HAP-1 (cell line): ENCODE measurements around the gene NOS1AP.
A peak's percentile ranks its signal among the peaks of the same experiment; 100 is the strongest.

Experiments
- DNase-seq, 2 experiments: peaks; one replicate each; pipeline ENCODE4 v3.0.0-alpha.2; 2016 to 2020; ENCODE audit warnings: low spot score in 2 of 2
- H3K27me3 ChIP-seq: fragments of 250-450 bp; sonication (Bioruptor Pico); 2 replicates; pipeline ENCODE4 v1.5.1; 2020; ENCODE audit warnings: low read depth, mild to moderate bottlenecking, moderate library complexity
- H3K36me3 ChIP-seq: fragments of 250-450 bp; sonication (Bioruptor Pico); replicated peaks from 2 replicates; pipeline ENCODE4 v1.5.1; 2020; ENCODE audit warnings: mild to moderate bottlenecking
- H3K4me1 ChIP-seq: fragments of 250-450 bp; sonication (Bioruptor Pico); 2 replicates; pipeline ENCODE4 v1.5.1; 2020; ENCODE audit warnings: mild to moderate bottlenecking
- H3K4me3 ChIP-seq: fragments of 250-450 bp; sonication (Bioruptor Pico); 2 replicates; pipeline ENCODE4 v1.5.1; 2020; ENCODE audit warnings: mild to moderate bottlenecking, moderate library complexity
- H3K9me3 ChIP-seq: fragments of 250-450 bp; sonication (Bioruptor Pico); 2 replicates; pipeline ENCODE4 v1.5.1; 2020; ENCODE audit warnings: mild to moderate bottlenecking, moderate library complexity
- in situ Hi-C: fragments of 300-500 bp; cut with MboI; formaldehyde crosslinking; loops from 3 replicates; pipeline ENCODE4 v1.14.3; 2020; ENCODE audit warnings: low sequenced_read_pairs, inconsistent platforms, mixed read lengths

Gene NOS1AP

DNA sequence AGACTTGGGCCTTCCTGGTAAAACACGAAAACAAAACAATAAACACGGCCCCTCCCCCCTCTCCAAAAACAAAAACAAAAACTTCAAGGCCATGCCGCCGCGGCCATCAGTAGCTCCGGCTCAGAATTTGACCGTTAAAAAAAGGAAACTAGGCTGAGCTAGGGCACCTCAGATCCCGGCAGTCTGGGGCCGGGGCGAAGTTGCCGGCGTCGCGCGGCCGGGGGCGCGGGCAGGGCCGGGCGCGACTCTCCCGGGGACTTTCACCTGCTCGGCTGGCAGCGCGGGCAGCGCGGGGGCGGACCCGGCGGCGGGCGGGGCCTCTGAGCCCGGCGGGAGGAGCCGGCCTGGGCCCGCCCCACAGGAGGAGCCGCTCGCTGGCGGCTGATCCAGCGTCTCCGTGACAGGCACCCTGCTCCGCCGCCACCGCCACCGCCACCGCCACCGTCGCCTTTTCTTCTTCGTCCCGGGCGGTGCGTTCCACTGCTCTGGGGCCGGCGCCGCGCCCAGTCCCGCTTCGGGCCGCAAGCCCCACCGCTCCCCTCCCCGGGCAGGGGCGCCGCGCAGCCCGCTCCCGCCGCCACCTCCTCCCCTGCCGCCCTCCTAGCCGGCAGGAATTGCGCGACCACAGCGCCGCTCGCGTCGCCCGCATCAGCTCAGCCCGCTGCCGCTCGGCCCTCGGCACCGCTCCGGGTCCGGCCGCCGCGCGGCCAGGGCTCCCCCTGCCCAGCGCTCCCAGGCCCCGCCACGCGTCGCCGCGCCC lies at the start of gene NOS1AP:
TSS of gene NOS1AP (plus strand) at position 358 of the 760 bp plus-strand sequence. CDS start 487 bp downstream, outside the sequence.
- Histone ChIP-seq H3K36me3 (no peaks in the 10 kb centered on the region), H3K9me3 (no peaks in the 10 kb centered on the region), H3K27me3 (no peaks in the 10 kb centered on the region), H3K4me3 (peak within 1 kb of the TSS; percentile 56), H3K4me1 (peaks cover 4% of the 10 kb centered on the region)
- peak; percentile 68 to 83 for DNase-seq
- in situ Hi-C loops, result no loop called here

DNA sequence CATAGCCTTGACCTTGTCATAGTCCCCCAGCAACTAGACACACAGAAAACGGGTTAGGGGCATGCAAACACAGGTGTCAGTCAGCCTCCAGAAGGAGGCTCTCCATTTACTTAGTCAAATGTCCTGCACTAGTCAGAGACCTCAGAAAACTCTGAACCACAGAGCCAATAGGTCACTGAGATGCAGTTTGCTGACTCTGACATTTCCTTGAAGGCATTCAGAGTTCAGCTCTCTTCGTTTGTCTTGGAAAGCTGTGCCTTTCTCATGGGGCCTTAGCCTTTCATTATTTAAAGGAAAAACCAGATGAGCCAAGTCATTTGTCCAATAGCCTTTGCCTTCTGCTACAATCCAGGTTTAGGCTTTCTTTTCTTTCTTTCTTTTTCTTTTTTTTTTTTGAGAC lies 49.3 kb upstream of the NOS1AP start:
- H3K4me3 ChIP-seq, result no peak overlapping the region
- in situ Hi-C loops, result no loop called here
- no peaks in the 10 kb centered on the region for H3K36me3 ChIP-seq
- DNase-seq, result no peak
- no peaks in the 10 kb centered on the region for H3K27me3 ChIP-seq
- peaks cover 3% of the 10 kb centered on the region for H3K4me1 ChIP-seq
- H3K9me3 ChIP-seq, result no peaks in the 10 kb centered on the region

DNA sequence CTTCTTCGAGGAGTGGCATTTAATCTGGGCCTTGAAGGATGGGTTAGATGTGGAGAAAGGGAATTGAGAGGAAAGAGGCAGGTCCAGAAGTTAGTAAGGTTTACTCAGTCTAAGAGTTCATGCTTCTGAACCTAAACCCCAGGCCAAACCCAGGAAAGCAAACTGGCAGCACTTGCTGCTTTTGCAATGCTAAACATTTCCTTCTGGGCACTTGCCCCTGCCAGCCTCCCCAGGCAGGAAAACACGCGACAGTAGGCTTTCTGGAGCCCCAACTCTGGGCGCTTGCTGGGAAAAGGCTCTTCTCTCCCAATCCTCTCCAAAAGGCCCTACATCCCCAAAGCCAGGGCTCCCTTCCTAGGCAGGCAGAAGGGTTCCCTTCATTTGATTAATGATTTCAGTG lies 48.4 kb upstream of the NOS1AP start:
- Histone ChIP-seq H3K27me3 (no peaks in the 10 kb centered on the region), H3K4me1 (peaks cover 3% of the 10 kb centered on the region; the same call in 1 of the 2 replicates), H3K36me3 (no peaks in the 10 kb centered on the region), H3K4me3 (no peak overlapping the region), H3K9me3 (no peaks in the 10 kb centered on the region)
- DNase-seq, result no peak
- in situ Hi-C loops, result no loop called here

DNA sequence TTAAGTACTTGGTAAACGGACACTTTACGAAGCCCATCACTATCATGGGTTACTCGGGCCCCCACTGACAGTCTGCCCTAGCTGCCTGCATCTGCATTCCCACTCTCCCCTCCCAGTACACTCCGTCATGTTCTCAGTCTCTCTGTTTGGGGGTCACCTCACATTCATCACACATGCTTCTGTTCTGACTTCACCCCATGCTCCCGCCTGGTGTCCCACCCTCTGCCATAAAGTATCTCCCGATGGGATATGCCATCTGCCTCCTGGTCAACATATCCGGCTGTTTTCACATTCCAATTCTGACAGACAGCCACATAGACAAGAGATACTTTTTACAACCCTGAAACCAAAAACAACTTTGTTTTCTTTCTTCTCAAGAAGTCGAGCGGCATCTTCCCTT lies 46.9 kb upstream of the NOS1AP start:
- Histone ChIP-seq H3K27me3 (peaks cover 7% of the 10 kb centered on the region; the same call in 1 of the 2 replicates), H3K4me1 (peaks cover 3% of the 10 kb centered on the region; the same call in 1 of the 2 replicates), H3K4me3 (no peak overlapping the region), H3K36me3 (no peaks in the 10 kb centered on the region), H3K9me3 (no peaks in the 10 kb centered on the region)
- in situ Hi-C loops, result no loop called here
- DNase-seq, result no peak

DNA sequence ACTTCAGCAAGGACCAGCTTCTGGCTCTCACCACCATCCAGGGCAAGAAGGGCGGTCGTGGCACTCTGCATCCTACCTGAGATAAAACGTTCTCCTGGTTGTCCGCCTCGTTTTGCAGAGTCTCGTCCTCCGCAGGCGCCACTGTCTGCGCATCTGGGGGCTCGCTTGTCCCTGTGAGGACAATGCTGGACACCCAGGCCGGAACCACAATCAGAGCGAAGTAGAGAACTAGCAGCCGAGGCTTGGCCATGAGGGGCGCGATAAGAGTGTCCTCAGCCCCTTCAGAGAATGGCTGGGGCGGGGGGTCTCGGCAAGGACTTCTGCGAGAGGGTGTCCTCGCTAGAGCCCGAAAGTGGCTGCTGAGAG lies 46.3 kb upstream of the NOS1AP start:
- Histone ChIP-seq H3K4me3 (peak overlapping the region; percentile 49), H3K27me3 (peaks cover 7% of the 10 kb centered on the region), H3K36me3 (no peaks in the 10 kb centered on the region), H3K9me3 (no peaks in the 10 kb centered on the region), H3K4me1 (peaks cover 3% of the 10 kb centered on the region; the same call in 1 of the 2 replicates)
- in situ Hi-C loops, result no loop called here
- no peak for DNase-seq

DNA sequence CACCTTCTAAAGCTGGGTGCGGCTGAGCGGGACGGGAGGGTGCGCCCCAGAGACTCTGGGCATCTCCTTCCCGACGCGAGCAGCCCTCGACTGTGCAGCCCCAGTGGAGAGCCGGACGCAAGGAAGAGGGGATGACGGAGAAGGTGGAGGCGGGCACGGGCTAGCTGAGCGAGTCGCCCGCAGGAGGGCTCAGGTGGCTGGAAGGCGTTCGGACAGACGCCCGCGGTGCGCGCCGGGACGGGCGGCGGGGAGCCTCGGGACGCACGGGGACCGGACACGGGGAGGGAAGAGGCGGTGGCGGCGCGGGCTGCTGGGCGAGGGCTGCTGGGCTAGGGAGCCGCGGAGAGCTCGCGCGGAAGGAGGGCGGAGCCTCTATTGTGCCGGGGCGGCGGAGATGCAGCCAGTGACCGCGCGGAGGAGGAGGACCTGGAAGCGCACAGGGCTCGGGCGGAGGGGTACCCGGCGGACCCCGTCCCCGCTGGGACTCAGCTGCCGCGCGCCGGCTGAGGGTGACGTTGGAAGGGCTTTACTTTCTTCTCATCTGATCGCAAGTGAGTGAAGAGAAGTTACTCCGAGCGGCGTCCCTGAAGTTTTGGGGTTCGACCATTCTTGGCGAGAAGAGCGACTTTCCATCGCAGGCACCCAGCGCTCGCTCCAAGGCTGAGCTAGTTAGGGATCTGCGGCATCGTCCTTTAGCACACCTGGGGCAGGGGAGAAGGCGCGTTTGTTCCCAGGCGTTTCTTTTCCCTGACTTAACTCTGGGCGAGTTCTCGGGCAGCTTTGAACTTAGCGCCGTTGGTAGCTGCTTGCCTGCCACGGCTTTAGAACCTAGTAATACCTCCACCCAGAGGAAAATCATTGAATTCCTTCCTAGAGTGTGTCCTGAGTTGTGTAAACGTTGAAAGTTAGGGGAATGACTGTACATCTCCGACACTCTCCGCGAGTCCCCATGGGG lies 45.7 kb upstream of the NOS1AP start, which contains the start of gene OLFML2B:
TSS of gene OLFML2B (minus strand) at position 323 of the 955 bp plus-strand sequence. CDS start 439 bp downstream, outside the sequence.
- H3K4me3 ChIP-seq, result peak within 1 kb of the TSS; percentile 49
- H3K27me3 ChIP-seq, result peaks cover 9% of the 10 kb centered on the region
- peaks cover 3% of the 10 kb centered on the region; the same call in 1 of the 2 replicates for H3K4me1 ChIP-seq
- in situ Hi-C loops, result no loop called here
- no peaks in the 10 kb centered on the region for H3K9me3 ChIP-seq
- no peaks in the 10 kb centered on the region for H3K36me3 ChIP-seq
- peak; percentile 57 to 82 for DNase-seq

DNA sequence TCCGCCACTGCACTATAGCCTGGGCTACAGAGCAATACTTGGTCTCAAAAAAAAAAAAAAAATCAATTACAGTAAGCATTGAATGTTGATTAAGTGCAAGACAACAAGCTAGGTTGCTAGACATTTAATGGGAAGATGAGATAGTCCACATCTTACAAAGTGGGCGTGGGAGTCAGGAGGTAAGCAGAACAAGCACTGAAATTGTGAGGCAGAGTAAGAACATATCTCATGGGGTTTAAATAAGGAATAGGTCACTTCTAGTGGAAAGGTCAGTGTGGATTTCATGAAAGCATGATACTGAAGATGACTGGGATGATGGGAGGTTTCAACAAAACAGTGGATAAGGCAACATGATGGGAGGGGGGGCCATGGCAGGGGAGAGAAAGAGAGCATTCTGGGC lies 44.0 kb upstream of the NOS1AP start:
- Histone ChIP-seq H3K4me3 (no peak overlapping the region), H3K4me1 (peaks cover 3% of the 10 kb centered on the region; the same call in 1 of the 2 replicates), H3K36me3 (no peaks in the 10 kb centered on the region), H3K27me3 (peaks cover 13% of the 10 kb centered on the region), H3K9me3 (no peaks in the 10 kb centered on the region)
- DNase-seq, result no peak
- in situ Hi-C loops, result no loop called here

DNA sequence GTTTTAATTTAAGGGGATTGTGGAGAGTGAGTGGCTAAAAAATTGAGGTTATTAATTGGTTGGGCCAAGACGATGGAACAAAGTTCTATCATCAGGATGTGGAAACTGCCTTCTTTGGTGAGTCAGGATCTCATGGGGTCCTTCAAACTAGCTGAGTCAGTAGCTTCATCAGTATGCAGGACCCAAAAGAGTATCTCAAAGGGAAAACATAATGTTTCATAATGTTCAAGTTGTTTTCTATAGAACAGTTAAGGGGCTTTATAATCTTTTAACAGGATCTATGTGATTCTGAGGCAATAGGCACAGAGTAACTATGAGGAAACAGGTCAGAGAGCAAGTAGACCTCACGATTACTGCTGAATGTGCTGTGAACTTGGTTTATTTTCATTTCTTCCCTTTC lies 42.6 kb upstream of the NOS1AP start:
- no peak for DNase-seq
- peaks cover 3% of the 10 kb centered on the region; the same call in 1 of the 2 replicates for H3K4me1 ChIP-seq
- peaks cover 15% of the 10 kb centered on the region for H3K27me3 ChIP-seq
- in situ Hi-C loops, result no loop called here
- H3K36me3 ChIP-seq, result no peaks in the 10 kb centered on the region
- no peaks in the 10 kb centered on the region for H3K9me3 ChIP-seq
- no peak overlapping the region for H3K4me3 ChIP-seq

DNA sequence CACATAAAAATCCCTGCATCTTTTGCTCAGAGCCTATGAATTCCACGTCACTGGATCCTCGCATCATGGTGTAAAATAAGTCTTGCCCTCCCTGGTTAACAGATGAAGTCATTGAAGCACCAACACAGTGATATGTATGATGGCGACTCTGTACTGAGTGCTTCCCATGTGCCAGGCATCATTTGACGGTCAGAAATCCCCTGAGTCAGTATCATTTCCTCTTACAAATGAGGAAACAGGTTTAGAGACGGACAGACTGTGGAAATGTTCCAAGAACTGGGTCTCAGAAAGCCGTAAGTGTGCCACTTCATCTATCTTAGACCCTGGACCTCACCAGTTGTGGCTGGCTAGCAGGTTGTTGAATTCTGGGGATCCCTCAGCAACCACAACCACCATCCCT lies 40.8 kb upstream of the NOS1AP start:
- in situ Hi-C loops, result no loop called here
- no peak for DNase-seq
- H3K4me1 ChIP-seq, result peaks cover 3% of the 10 kb centered on the region; the same call in 1 of the 2 replicates

DNA sequence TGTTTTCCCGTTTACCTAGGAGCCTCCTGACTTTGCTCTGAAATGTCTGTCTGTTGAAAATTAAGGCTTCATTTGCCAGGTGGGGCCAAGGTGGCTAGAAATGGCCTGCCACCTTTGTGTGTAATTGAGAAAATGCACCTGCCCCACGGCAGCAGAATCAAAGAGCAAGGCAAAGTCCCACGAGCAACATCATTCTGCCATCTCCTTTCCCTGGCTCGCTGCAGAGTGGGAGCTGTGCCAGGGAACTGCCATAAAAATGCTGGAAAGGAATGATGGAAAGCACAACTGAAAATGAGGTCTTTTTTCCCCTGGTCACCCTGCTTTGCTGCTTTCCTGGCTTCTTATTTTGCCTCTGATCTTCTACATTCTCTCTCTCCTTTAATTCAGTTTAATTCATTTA lies 40.3 kb upstream of the NOS1AP start:
- Histone ChIP-seq H3K4me1 (peaks cover 3% of the 10 kb centered on the region; the same call in 1 of the 2 replicates), H3K9me3 (no peaks in the 10 kb centered on the region), H3K36me3 (no peaks in the 10 kb centered on the region), H3K27me3 (peaks cover 27% of the 10 kb centered on the region), H3K4me3 (no peak overlapping the region)
- DNase-seq, result no peak
- in situ Hi-C loops, result no loop called here

More for the DNA sequence above, 40.8 kb upstream of the NOS1AP start:
- no peak overlapping the region for H3K4me3 ChIP-seq
- H3K36me3 ChIP-seq, result no peaks in the 10 kb centered on the region
- no peaks in the 10 kb centered on the region for H3K9me3 ChIP-seq
- H3K27me3 ChIP-seq, result peaks cover 24% of the 10 kb centered on the region

DNA sequence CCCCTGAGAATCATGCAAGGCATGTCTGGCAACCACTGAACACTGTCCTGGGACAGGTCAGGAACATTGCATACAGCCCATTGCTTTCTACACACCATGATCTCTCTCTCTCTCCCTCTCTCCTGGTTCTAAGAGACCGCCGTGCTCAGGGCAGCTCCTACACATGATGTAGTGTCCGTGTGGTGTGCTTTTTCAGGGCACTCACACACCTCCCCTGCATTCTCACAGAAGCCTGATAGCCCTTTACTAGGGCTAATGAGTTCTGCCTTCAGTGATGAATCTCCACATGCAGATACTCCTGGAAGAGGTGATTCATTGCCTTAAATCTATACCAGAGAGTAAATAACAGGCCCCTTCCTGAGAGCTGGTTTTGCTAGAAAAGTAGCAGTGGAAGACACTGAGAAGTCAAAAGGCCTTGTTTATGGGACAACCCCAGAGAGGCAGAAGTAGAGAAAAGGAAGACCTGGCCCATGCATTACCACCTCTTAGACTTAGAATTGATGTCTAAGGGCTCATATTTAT lies 38.7 kb upstream of the NOS1AP start:
- Histone ChIP-seq H3K27me3 (peaks cover 30% of the 10 kb centered on the region), H3K4me3 (no peak overlapping the region), H3K4me1 (no peaks in the 10 kb centered on the region), H3K36me3 (no peaks in the 10 kb centered on the region), H3K9me3 (no peaks in the 10 kb centered on the region)
- DNase-seq, result no peak
- in situ Hi-C loops, result no loop called here

DNA sequence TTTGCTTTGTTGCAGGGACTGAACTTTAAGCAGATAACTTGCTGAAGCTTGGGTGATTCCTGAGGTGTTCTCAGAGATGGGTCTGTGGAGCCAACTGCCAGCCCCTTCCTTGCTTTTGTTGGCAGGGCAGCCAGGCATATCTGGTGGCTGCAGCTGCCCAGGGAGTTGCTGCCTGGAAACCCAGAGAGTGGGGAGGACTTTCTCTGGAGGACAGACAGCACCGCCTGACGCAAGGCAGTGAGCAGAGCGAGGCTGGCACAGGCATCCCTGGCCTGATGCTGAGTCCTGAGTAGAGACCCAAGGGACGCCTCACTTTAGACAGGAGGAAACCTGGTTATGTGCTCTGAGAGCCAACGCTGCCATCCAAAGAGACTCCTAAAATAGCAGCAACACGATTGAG lies 36.1 kb upstream of the NOS1AP start:
- H3K4me1 ChIP-seq, result no peaks in the 10 kb centered on the region
- H3K27me3 ChIP-seq, result peaks cover 23% of the 10 kb centered on the region
- no peak for DNase-seq
- no peaks in the 10 kb centered on the region for H3K36me3 ChIP-seq
- in situ Hi-C loops, result no loop called here
- H3K4me3 ChIP-seq, result no peak overlapping the region
- no peaks in the 10 kb centered on the region for H3K9me3 ChIP-seq

DNA sequence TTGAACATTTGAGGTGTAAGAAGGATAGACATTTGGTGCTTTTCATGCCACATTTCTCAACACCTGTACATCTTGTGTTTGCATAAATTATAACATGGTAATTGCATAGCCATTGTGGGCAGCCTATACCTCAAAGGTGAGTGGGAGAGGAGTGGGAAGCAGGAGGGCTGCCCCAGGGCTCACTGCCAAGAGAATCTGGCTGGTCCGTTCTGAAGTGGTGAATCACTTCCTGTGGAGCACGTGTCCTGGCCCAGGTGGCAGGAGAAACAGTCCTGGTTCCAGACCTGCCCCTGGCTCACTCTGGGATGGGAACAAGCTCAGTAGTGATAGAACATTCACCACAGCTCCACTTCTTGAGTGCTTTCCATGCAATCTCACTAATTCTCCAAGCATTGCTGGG lies 34.2 kb upstream of the NOS1AP start:
- no peaks in the 10 kb centered on the region for H3K36me3 ChIP-seq
- no peaks in the 10 kb centered on the region for H3K4me1 ChIP-seq
- no peak for DNase-seq
- H3K9me3 ChIP-seq, result no peaks in the 10 kb centered on the region
- in situ Hi-C loops, result no loop called here
- peaks cover 17% of the 10 kb centered on the region for H3K27me3 ChIP-seq
- H3K4me3 ChIP-seq, result no peak overlapping the region
